IPS-15b (cell line): Measurements from ENCODE around the gene BCAS3.

ENCODE experiments used
- H3K27me3 ChIP-seq: one replicate; pipeline ENCODE4 v1.6.1; 2013; ENCODE audit warnings: low read length; ENCODE audit not compliant: control insufficient read depth, insufficient read depth
- H3K36me3 ChIP-seq: one replicate; pipeline ENCODE4 v1.6.1; 2013; ENCODE audit warnings: low read length; ENCODE audit not compliant: control insufficient read depth, insufficient read depth
- H3K4me1 ChIP-seq: one replicate; pipeline ENCODE4 v1.6.1; 2013; ENCODE audit warnings: mild to moderate bottlenecking, low read length; ENCODE audit not compliant: control insufficient read depth, insufficient read depth
- H3K4me3 ChIP-seq: one replicate; pipeline ENCODE4 v1.5.1; 2013; ENCODE audit warnings: low read depth, low read length
- H3K9ac ChIP-seq: one replicate; pipeline ENCODE4 v1.6.1; 2013; ENCODE audit warnings: low read depth, mild to moderate bottlenecking, low read length
- H3K9me3 ChIP-seq: one replicate; pipeline ENCODE4 v1.6.1; 2013; ENCODE audit warnings: mild to moderate bottlenecking, low read length; ENCODE audit not compliant: control insufficient read depth, insufficient read depth

BCAS3 gene

GRCh38 chr17:61368832-61369450, 691.3 kb downstream of the BCAS3 start:
- Histone ChIP-seq H3K9ac (no peak overlapping the region), H3K9me3 (no peaks in the 10 kb centered on the region), H3K4me1 (no peaks in the 10 kb centered on the region), H3K36me3 (no peaks in the 10 kb centered on the region), H3K27me3 (no peaks in the 10 kb centered on the region), H3K4me3 (no peak overlapping the region)

DNA sequence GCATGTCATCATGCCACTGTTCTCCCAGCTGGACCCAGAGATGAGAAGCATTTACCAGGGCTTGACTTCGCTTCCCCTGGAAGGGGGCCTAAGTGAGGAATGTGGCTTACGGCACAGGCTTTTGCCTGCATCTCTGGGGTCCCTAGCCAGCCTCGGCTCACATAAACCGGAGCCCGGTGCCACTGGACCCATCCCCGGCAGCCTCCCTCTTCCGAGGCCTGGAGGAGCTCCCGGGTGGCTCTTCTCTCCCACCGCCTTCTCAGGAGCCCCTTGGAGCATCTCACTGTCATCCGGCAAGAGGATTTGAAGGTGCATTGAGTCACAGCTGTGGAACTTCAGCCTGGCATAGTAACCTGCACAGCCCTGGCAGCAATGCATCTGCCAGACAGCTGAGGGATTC, 692.1 kb downstream of the BCAS3 start:
- H3K4me1 ChIP-seq, result no peaks in the 10 kb centered on the region
- no peaks in the 10 kb centered on the region for H3K9me3 ChIP-seq
- H3K27me3 ChIP-seq, result no peaks in the 10 kb centered on the region
- no peak overlapping the region for H3K4me3 ChIP-seq
- H3K36me3 ChIP-seq, result no peaks in the 10 kb centered on the region
- no peak overlapping the region for H3K9ac ChIP-seq

DNA sequence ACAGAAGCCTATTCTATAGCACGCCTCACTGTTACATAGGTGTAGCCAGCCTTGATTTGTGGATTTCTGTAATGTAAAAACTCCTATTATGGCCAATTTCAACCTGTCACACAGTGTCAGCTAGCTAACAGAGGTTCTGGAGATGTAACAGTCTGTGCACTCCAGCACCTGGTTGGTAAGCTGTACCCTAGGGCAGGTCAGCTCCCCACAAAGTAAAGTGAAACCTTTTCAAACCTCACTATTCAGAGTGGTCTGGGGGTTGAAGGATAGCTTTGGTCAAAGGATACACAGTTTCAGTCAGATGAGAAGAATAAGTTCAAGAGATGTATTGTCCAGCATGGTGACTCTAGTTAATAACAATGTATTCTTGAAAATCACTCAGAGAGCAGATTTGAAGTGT, 693.5 kb downstream of the BCAS3 start:
- H3K36me3 ChIP-seq, result no peaks in the 10 kb centered on the region
- H3K9ac ChIP-seq, result no peak overlapping the region
- no peaks in the 10 kb centered on the region for H3K27me3 ChIP-seq
- no peaks in the 10 kb centered on the region for H3K4me1 ChIP-seq
- H3K4me3 ChIP-seq, result no peak overlapping the region
- H3K9me3 ChIP-seq, result no peaks in the 10 kb centered on the region

GRCh38 chr17:61371606-61372005, 694.0 kb downstream of the BCAS3 start:
- no peak overlapping the region for H3K9ac ChIP-seq
- H3K27me3 ChIP-seq, result no peaks in the 10 kb centered on the region
- no peaks in the 10 kb centered on the region for H3K36me3 ChIP-seq
- H3K4me1 ChIP-seq, result no peaks in the 10 kb centered on the region
- no peak overlapping the region for H3K4me3 ChIP-seq
- H3K9me3 ChIP-seq, result no peaks in the 10 kb centered on the region

DNA sequence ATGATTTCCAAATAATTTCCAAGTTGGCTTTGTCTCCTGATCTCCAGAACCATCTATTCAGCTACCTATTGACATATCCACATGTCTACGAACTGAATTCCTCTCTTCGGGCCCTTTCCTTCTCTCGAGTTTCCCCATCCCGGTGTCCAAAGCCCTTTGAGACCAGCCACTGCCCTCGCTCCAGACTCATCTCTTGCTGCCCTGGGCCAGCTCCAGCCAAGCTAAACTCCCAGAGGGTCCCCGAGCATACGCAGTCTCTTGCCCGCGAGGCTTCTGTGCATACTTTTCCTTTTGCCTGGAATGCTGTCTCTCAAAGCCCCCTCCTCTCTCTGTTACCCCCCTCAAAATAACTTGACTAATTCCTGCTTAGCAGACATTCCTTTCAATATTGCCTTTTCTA, 694.8 kb downstream of the BCAS3 start:
- Histone ChIP-seq H3K4me1 (no peaks in the 10 kb centered on the region), H3K9ac (no peak overlapping the region), H3K27me3 (no peaks in the 10 kb centered on the region), H3K36me3 (no peaks in the 10 kb centered on the region), H3K4me3 (no peak overlapping the region), H3K9me3 (no peaks in the 10 kb centered on the region)

DNA sequence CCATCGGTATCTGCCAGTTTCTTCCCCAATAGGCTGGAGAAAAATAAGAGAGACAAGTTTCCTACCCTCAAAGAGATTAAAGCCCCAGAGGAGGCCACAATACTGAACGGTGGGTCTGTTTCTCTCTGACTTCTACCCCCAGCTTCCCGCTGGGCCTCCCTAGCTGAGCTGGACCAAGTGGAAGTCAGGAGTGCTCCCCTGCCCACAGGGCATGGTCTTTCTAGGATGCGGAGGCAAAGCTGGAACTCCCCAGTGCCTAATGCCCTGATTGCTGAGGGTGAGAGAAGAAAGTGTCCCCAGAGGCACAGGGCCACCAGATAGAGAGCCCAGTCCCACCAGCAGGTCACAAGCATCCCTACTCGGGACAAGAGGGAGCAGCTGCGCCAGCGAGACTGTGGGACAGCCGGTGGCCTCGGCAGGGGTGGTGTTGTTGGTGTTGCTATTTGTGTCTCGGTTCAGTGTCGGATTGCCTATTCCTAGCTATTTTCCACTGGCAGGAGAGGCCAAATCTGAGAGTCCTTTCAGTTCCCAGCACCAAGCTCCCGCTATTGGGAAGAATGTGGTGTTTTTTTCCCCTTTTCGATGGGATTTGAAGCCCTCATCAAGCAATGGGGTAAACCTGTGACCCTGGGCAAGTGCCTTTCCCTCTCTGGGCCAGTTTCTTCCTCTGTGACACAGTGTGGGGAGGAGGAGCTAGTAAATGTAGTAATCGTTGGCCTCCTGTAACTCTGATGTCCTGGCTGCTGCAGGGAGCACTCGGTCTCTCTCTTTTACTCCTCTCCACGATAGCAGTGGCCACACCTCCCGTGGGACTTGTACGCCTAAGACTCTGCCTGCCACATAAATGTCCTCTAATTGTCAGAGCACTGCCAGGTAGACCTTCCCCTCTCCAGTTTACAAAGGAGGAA, 699.5 kb downstream of the BCAS3 start:
- H3K27me3 ChIP-seq, result no peaks in the 10 kb centered on the region
- no peak overlapping the region for H3K4me3 ChIP-seq
- H3K9ac ChIP-seq, result no peak overlapping the region
- H3K9me3 ChIP-seq, result no peaks in the 10 kb centered on the region
- H3K36me3 ChIP-seq, result no peaks in the 10 kb centered on the region
- no peaks in the 10 kb centered on the region for H3K4me1 ChIP-seq

DNA sequence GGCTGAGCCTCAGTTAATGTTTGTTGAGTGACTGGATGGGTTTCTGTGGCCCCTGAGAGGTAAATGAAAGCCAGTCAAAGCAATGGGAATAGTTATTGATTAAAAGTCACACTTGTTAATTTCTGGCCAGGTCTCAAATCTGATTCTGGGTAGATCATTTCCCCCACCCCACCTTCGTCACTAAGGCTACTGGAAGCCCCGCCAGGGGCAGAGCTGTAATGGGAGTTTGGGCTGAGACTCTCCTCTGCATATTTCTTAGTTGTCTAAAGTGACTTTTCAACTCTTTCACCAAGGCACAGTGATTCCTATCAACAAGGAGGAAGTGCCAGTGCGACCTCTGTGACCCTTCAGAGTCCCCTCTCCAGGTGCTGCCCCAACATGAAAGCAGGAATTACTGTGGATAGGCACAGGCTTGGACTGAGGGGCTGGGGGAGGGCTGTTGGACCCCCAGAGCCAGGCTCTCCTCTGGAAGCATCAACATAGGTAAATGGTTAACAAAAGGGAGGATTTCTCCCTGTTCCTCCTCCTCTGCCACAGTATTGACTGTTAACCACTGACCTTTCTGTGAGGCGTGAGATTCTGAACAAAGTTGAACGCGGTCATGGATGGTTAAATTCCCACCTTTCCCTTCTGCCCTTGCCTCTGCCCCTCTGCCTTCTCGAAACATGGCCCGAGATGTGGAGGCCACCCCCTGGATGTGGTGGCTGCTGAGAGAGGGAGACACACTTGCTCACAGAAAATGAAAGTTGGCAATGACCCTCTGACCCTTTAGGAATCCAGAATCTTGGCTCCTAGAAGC, 701.2 kb downstream of the BCAS3 start:
- Histone ChIP-seq H3K9ac (no peak overlapping the region), H3K4me1 (no peaks in the 10 kb centered on the region), H3K9me3 (no peaks in the 10 kb centered on the region), H3K36me3 (no peaks in the 10 kb centered on the region), H3K4me3 (no peak overlapping the region), H3K27me3 (no peaks in the 10 kb centered on the region)

GRCh38 chr17:61379457-61380216, 702.0 kb downstream of the BCAS3 start:
- no peaks in the 10 kb centered on the region for H3K9me3 ChIP-seq
- no peaks in the 10 kb centered on the region for H3K36me3 ChIP-seq
- no peak overlapping the region for H3K9ac ChIP-seq
- no peak overlapping the region for H3K4me3 ChIP-seq
- no peaks in the 10 kb centered on the region for H3K27me3 ChIP-seq
- H3K4me1 ChIP-seq, result no peaks in the 10 kb centered on the region

DNA sequence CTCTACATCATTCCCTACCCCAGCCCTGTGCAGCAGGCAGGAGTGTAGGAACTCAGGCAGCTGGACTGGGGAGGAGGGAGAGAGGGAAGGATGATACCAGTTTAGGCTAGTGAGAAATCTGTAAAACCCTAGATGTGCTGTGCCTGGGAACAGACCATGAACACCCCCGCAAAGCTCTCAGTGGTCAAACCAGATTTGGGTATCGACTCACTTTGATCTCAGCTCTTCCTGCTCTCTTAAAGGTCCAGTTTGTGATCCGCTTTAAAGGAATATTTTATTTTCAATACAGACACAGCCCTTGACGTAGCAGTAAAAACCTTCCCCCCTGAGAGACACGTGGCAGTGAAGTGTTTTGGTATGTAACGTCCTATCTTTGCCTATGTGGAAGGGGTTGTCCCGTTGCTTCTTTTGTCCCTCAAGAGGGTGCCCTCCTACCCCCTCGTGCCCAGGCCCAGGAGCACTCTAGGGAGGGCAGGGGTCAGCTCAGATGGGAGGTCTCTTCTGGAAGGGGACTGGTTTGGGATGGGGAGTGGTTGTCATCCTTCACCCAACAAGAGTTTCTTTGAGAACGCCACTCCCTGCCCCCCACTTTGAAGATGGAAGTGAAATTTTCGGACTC, 702.7 kb downstream of the BCAS3 start:
- Histone ChIP-seq H3K27me3 (no peaks in the 10 kb centered on the region), H3K4me1 (no peaks in the 10 kb centered on the region), H3K36me3 (no peaks in the 10 kb centered on the region), H3K4me3 (no peak overlapping the region), H3K9me3 (no peaks in the 10 kb centered on the region), H3K9ac (no peak overlapping the region)

DNA sequence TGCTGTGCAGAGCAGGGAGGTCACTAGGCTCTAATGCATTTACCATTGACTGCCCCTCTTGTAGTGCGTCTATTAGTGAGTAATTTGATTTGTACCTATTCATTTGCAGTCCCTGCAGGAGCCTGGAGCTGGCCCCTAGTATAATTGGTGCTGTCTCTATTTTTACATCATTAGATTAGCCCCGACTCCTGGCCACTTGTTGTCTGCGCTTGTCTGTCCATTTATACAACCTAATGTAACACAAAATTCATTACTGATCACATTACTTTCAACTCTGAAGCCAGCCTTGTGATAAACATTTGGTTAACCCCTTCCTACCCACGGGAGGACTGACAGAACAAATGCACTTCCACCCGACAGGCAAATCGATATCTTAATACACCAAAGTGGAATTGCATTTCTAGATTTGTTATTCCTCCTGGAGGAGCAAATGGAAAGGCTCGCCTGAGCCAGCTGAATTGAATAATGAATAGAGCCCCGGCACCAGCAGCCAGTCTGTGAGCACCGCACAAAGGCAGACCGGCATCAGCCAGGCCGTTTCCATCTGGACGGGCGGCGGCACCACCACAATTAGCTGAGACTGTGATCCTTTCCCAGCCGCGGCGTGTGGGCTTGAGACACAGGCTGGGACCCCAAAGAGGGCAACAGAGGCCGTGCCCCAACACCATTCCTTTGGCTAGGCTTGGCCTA, 703.3 kb downstream of the BCAS3 start:
- Histone ChIP-seq H3K27me3 (no peaks in the 10 kb centered on the region), H3K9ac (no peak overlapping the region), H3K4me3 (no peak overlapping the region), H3K4me1 (no peaks in the 10 kb centered on the region), H3K9me3 (no peaks in the 10 kb centered on the region), H3K36me3 (no peaks in the 10 kb centered on the region)
